KG1 (cell line): Measurements from ENCODE around the gene TOX2.

Source experiments
- DNase-seq: peaks from one replicate; lab custom pipeline; 2025; lab: John Stamatoyannopoulos, UW

The TOX2 gene

DNA sequence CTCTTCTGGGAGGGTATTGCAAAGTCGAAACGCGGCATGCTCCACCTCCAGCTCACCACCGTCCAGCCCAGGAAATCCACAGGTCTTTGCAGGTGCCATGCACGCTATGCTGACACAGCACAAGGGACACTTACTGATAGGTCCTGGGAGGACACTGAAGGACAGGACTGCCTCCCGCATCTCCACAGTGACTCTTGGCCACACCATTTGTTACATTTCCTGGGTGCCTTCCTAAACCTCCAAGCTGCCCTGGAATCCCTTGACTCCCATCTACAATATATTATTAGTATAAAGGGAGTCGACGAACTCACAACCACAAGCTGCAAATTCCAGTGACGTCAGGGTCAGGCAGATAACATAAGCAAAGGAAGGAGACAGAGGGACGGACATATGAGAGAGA is 165.4 kb downstream of the TOX2 start:
- no peak for DNase-seq

DNA sequence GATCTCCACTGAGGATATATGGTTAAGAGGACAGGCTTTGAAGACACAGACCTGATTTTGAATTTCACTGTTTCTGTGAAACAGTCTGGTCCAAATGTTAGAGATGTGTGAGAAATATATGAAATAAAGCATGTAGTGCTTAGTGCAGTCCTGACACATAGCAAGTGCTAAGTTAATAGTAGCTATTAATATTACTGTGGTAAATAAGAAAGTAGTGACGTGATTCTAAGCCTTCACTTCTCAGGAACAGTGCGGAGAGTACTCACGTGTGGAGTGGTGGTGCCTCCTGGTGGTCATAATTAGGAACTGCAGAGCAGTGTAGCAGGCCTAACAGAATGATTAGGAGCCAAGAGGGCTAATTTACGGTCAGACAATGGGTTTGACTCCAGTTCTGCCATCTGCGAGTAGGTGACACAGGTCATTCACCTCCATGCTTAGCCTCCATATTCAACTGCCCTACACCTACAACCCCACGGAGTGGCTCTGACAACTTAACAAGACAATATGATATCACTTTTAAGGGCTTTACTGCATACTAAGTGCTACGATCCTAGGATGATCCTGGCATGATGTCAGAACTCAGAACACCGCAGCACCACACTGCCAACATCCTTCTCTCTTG is 166.1 kb downstream of the TOX2 start:
- DNase-seq: peak; percentile 49

DNA sequence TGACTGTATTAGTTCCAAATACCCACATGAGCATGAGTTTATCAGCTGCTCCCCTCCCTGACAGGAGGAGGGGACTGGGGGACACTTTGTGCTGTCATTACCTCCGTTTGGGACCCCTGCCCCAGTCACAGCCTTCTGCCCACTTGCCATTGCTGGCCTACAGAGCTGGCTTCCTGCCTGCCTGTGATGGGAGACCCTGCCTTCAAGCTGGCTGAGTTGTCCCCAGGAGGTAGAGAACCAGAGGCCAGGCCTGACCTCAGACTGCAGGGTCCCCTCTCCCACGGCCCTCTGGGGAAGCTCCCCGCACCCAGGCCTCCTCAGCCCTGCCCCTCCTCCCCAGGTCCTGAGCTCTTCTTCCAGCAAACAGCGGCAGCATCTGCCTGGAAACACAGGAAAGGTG is 166.8 kb downstream of the TOX2 start:
- no peak for DNase-seq

DNA sequence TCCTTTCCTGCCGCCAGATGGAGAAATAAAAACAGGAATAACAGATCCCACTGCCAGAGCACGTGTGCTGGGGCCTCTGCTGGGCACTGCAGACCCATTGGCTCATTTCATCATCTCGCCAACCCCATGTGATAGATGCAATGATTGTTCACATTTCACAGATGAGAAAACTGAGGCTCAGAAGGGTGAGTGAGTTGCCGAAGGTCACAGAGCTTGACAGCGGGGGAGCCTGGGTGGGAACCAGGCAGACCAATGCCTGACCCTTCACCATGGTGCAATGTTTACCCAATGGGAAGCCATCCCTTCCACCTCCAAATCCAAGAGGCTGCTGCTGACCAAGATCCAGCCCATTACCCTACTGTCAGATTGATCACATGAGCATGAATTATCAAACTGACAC is 167.2 kb downstream of the TOX2 start:
- no peak for DNase-seq

DNA sequence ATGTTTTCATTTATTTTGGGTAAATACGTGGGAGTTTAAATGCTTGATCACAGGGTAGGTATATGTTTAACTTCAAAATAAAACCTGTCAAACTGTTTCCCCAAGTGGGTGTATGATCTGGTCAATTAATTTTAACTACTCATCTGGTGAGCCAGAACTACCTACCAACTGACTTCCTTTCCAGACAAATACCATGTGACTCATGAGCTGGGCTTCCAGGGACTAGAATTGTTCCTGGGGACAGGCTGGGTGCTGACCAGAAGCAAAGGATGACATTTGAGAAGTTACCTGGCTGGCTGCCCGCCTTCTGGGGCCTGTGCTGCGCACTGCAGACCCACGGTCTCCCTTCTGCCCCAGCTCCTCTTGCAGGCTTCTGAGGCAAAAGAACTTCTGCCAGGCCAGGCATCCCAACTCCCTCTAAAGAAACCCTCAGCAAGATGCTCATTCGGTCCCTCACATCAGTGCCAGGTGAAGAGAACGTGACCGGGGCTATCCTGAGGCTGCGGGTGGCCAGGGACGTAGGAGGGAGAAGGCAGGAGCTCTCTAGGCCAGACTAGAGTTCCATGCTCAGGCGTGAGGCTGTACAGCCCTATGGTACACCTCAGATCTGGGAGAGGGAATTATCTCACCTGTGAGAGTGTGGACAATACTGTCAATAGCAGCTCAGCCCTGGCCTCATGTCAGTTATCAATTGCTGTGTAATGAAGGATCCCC is 168.7 kb downstream of the TOX2 start:
- no peak for DNase-seq

DNA sequence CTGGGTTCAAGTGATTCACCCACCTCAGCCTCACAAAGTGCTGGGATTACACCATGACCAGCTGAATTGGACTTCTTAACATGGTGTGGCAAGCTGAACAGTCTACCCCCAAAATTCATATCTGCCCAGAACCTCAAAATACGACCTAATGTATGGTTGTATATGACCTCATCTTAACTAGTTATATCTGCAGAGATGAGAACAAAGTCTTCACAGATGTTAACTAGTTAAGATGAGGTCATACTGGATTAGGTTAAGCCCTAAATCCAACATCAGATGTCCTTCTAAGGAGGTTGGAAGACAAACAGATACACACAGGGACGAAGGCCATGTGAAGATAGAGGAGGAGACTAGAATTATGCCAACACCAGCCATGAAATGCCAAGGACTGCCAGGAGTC is 169.8 kb downstream of the TOX2 start:
- no peak for DNase-seq

DNA sequence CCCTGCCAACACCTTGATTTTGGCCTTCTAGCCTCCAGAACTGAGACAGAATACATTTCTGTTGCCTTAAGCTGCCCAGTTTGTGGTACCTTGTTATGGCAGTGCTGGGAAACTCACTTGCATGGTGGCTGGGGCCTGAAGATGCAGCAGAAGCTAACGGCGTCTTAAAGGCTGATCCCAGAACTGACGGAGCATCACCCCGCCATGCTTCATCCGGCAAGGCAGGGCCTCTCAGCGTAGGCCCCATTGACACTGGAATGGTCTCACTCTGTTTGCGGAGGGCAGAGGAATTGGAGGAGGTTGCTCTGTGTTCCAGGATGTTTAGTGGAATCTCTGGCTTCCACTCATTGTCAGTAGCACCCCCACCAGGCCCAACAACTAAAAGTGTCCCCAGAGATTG is 170.2 kb downstream of the TOX2 start:
- no peak for DNase-seq

DNA sequence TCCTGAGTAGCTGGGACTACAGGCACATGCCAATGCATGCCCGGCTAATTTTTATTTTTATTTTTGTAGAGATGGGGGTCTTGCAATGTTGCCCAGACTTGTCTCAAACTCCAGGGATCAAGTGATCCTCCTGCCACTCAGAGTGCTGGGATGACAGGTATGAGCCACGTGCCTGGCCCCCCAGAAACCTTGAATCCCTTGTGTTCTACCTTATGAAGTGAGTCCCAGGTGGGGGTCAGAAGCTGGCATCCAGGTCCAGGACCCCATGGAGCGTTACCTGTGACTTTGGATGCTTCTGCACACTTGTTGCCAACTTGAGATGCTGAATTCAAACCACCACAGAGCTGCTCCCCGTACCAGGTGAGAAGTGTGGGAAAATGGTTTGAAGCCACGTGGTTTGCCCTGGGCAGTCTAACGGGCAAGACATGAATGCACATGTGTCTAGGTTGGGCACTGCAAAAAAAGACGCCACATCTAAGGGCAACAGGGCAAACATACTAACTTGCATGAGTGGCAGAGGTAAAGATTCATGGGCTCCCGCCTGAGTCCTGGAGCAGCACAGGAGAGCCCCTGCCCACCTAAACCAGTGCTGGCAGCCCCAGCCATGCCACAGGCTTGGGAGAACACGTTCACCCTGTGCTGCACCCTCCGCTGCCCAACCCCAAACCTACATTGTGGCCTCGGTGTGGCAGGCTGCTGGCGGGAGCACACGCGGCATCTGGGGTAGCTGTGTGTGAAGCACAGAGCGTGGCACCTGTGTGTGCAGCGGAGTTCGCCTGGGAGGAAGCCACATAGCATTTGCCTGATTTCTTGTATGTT is 171.2 kb downstream of the TOX2 start:
- DNase-seq: no peak

DNA sequence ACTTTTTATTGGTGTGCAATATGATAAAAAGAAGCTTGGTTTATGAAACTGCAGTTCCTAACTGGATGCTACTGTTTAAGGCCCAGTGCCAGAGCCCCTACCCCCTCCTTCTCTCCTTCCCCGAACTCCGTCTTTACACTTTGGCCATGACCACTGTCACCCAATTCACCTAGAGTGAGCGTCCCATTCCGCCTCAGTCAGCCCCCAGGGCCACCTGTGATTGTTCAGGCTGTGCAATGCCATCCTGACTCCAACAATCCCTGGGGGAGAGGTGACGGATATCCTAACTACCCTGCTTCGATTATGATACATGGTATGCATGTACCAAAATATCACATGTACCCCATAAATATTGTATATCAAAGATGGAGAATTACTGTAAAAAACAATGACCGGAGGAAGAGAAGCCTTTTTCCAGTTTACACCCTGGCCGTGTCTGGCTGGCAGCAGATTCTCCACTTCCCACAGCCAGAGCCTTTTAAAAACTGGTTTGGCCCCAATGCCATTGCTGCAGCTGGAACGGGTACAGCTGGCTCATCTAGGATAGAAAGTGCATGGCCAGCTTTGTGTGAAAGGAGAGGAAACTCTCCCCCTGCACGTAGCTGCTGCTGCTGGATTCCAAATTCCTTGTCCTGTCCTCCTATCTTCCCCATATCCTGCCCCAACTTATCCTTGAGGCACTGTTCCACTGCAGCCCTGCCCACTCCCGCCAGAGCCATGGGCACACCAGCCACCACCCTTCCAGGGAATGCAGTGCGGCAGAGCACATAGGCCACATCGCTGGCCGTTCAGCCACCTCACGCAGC is 172.6 kb downstream of the TOX2 start:
- DNase-seq: no peak

DNA sequence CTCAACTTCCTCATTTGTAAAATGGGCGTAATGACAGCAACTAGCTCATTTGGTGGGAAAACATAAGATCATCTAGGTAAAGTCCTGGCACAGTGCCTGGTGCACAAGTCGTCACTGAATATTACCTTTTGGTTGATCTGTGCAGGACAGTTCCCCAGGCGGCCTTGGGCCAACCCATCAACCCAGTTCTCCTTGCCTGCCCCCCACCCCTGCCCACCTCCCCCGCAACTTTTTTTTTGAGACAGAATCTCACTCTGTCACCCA is 173.1 kb downstream of the TOX2 start:
- DNase-seq: no peak

DNA sequence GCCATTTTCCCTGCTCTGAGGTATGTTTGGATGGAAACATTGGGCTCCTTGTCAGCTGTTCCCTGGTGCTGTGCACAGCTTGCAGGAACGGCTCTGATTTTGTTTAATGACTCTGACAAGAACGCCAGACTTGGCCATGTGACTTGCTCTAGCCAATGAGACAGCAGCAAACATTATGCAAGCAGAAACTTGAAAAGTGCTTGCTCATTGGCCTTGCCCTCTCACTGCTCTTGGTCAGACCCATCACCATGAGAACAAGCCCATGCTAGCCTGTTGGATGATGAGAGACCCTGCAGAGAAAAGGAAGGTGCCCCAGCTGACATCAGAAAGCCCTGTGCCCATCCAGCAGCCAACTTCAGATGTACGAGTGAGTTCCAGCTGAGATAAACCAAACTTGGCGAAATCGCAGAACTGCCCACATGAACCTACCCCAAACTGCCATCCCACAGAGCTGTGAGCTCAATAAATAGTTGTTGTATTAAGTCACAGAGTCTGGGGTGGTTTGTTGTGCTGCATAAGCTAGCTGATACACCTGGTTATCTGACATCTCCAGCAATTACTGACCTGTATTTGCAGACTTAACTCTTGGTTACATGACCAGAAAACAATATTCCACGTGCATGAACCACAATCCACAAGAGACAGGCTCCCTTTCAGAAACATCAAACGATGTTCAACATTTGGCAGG is 175.5 kb downstream of the TOX2 start:
- DNase-seq: no peak

DNA sequence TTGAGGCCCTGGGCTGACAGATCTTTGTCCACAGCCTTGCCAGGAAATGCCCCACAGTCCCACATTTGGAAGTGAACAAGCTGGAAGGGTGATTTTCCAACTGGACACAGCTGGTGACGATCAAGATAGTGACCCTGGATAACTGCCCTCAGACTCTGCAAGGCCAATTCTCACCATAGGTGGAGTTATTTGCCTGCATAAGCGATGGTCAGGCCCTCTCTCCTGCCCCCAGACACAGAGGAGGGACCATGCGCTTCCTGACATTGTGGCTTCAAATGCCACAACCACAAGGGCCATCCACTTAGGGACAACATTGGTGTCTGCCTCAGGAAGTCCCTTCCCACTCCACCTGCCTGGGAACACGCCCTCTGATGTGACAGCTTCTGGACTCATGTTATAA is 176.4 kb downstream of the TOX2 start:
- DNase-seq: no peak

DNA sequence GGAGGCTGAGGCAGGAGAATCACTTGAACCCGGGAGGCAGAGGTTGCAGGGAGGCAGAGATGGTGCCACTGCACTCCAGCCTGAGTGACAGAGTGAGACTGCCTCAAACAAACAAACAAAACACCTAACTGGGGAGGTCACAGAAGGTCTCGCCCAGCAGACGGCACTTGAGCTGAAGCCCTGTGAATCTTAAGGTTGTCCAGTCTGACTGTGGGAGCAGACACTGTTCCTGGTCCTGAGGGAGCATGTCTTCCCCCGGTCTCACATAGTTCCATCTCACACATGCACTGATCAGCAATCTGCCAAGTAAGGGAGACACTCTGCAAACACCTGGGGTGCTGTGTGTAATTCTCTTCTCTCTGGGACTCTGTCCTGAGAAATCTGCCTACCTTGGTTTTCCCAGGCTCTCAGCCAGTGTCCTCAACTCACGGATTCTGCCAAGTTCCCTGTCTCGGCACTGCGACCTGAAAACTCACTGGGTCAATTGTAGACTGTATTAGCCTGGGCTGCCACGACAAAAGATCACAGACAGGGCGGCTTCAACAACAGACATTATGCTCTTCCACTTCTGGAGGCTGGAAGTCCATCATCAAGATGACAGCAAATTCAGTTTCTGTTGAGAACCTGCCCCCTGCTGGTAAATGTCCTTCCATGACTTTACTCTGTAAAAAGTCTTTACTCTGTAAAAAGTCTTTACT is 178.0 kb downstream of the TOX2 start:
- DNase-seq: peak; percentile 30

DNA sequence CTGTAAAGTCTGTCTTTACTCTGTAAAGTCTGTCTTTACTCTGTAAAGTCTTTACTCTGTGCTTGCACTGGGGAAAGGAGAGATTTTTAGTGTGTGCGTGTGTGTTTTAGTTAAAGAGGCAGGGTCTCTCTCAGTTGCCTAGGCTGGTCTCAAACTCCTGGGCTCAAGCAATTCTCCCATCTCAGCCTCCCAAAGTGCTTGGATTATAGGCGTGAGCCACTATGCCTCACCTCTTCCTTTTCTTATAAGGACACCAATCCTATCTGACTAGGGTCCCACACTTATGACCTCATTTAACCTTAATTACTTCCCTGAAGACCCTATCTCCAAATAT is 178.6 kb downstream of the TOX2 start:
- no peak for DNase-seq

DNA sequence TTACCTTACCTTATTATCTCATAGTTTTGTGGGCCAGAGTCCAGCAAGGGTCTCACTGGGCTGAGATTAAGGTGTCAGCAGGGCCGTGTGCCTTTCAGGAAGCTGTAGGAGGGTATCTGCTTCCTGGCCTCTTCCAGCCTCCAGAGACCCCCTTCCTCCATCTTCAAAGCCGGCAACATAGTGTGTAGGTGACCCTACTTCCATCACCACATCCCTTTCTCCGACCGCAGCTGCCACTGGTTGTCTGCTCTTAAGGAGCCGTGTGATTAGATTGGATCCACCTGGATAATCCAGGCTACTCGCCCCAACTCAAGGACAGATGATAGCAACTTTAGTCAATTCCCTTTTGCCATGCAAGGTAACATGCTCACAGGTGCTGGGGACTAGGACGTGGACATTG is 181.2 kb downstream of the TOX2 start:
- DNase-seq: no peak

DNA sequence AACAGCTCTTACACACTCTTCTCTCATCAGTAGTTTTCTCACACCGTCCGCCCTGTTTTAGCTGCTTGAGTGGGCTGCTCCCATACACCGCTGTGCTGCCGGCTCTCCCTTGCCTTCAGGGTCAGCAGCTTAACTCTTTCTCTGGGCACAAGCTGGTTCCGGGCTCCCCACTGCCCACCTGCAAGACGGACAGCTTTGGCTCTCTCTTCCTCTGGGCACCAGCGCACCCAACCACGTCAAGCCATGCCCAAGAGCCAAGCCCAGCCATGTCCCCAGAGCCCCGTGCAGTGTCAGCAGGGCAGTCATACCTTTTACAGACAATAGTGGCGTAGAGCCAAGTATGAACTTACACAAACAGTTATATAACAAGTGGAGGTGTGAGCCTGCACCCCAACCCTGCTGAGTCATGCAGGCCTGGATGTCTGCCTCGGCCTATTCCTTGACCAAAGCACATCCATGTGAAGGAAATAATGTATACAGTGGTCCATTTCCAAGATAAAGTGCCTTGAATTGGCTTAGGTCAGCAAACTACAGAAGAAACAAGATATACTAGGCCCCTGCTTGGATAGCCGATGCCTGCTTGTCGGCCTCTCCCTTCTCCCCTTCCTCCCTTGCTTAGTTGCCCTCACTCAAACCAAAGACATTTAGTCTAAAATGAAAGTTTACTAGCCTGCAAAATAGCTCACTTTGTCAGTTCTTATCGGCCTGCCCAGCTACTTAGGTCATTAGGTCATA is 183.0 kb downstream of the TOX2 start:
- no peak for DNase-seq

DNA sequence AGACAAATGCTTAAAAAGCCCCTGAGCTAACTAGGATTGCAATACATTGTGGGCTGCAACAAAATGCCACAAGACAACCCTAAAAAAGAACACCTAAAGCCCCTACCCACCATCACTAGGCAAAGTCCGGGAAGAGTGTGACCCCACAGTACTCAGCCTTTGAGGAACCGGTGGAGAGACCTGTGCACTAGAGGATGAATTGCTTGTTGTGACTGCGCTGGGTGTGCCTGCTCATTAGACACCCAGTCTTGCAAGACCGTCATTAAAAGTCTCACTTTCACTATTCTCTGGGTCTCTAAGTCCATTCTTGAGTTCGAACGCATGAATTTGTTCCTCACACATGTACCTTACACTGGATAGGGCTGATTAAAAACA is 183.6 kb downstream of the TOX2 start:
- DNase-seq: no peak

DNA sequence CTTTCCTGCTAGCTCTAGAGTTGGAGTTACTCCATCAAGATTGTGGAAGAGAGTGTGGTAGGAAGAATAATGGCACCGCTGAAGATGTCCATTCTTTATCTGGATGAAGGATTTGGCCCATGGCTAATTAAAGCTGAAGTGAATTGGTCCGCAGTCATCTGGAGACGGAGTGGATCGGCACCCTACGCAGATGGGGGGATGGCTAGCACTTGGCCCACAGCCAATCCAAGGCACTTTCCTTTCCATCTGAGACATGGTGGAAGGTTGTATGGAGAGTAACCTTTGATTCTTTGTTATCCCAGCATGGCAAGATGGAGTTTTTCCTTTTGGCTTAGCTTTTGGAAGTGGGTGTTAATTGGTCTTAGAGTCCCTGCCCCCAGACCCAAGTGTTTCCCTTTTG is 184.0 kb downstream of the TOX2 start:
- DNase-seq: no peak

DNA sequence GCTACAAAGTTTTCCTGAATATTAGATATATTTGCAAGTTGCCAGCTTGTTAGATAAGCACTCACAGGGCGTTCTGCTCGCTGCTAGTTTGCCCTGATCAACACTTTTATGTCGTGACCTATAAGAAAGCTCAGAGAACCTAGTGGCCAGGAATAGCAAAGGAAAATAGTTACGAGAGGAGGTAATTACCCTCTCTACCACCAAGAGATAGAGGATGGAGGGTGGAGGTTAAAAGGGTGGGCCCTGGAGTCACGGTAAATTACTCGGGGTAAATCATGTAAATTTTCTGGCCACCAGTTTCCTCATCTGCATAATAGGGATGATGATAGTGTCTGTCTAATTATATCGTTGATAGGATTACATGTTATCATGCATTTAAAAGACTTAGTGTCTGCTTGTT is 185.2 kb downstream of the TOX2 start:
- no peak for DNase-seq

DNA sequence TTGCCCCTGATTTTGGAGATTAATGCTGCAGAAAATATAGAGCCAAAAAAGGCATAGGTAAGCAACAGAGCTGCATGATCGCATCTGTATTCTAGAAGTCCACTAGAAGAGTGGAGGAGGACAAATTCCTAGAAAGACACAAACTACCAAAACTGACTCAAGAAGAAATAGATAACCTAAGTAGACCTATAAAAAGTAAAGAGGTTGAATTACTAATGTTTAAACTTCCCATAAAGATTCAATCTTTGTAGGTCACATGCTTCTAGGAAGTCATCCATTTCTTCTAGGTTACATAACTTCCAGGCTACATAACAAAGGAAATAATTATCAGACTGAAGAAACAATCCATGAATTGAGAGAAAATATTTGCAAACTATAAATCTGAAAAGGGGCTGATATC is 187.9 kb downstream of the TOX2 start:
- no peak for DNase-seq
